ENCODE measurements around the gene AIP.

The AIP gene

GRCh38 chr11:67505605-67506396 lies 23.0 kb downstream of the AIP start:
- Histone ChIP-seq H3K27me3 (ENCODE audit: insufficient read depth, low read length, poor library complexity, severe bottlenecking) (no peaks in the 10 kb centered on the region), H3K4me3 (ENCODE audit: low read length, poor library complexity, severe bottlenecking) (peak overlapping the region; percentile 95), H3K9me2 (replicated peaks; ENCODE audit: low read depth, low read length) (no peaks in the 10 kb centered on the region), H3K36me3 (ENCODE audit: insufficient read depth, low read length) (peaks cover 4% of the 10 kb centered on the region; the same call in 1 of the 2 replicates), H2AFZ (ENCODE audit: low read length) (no peak overlapping the region), H3F3A (ENCODE audit: low read depth) (peaks cover 6% of the 10 kb centered on the region), H3K4me2 (ENCODE audit: low read depth, low read length, poor library complexity, severe bottlenecking) (peak overlapping the region; percentile 98), H3K4me1 (ENCODE audit: insufficient read depth, low read length, poor library complexity, severe bottlenecking) (peaks cover 41% of the 10 kb centered on the region), H3K9me3 (ENCODE audit: insufficient read depth, low read depth, low read length) (no peaks in the 10 kb centered on the region), H3K79me2 (ENCODE audit: insufficient read depth, low read length) (peaks cover 38% of the 10 kb centered on the region), H3K9ac (ENCODE audit: low read depth, low read length, poor library complexity, severe bottlenecking) (peak overlapping the region; percentile 80), H4K20me1 (ENCODE audit: insufficient read depth, low read length, poor library complexity, severe bottlenecking) (peaks cover 31% of the 10 kb centered on the region)
- TF ChIP-seq CTCF (conservative IDR thresholded peaks at IDR 0.05; ENCODE audit: low read length) (peak; percentile 88), EZH2phosphoT487 (IDR thresholded peaks at IDR 0.05; ENCODE audit: borderline replicate concordance) (no peak)

GRCh38 chr11:67506426-67507051 lies 23.7 kb downstream of the AIP start:
- Histone ChIP-seq H3K4me1 (ENCODE audit: insufficient read depth, low read length, poor library complexity, severe bottlenecking) (peaks cover 36% of the 10 kb centered on the region), H3K9me2 (replicated peaks; ENCODE audit: low read depth, low read length) (no peaks in the 10 kb centered on the region), H2AFZ (ENCODE audit: low read length) (no peak overlapping the region), H3K79me2 (ENCODE audit: insufficient read depth, low read length) (peaks cover 38% of the 10 kb centered on the region), H3K4me3 (ENCODE audit: low read length, poor library complexity, severe bottlenecking) (peak overlapping the region; percentile 86), H3K27me3 (ENCODE audit: insufficient read depth, low read length, poor library complexity, severe bottlenecking) (no peaks in the 10 kb centered on the region), H3K9me3 (ENCODE audit: insufficient read depth, low read depth, low read length) (no peaks in the 10 kb centered on the region), H3F3A (ENCODE audit: low read depth) (peaks cover 6% of the 10 kb centered on the region), H4K20me1 (ENCODE audit: insufficient read depth, low read length, poor library complexity, severe bottlenecking) (peaks cover 31% of the 10 kb centered on the region), H3K9ac (ENCODE audit: low read depth, low read length, poor library complexity, severe bottlenecking) (peak overlapping the region; percentile 74), H3K36me3 (ENCODE audit: insufficient read depth, low read length) (peaks cover 4% of the 10 kb centered on the region; the same call in 1 of the 2 replicates), H3K4me2 (ENCODE audit: low read depth, low read length, poor library complexity, severe bottlenecking) (peak overlapping the region; percentile 98)
- TF ChIP-seq CTCF (conservative IDR thresholded peaks at IDR 0.05; ENCODE audit: low read length) (no peak; the same call in 1 of the 2 replicates), EZH2phosphoT487 (IDR thresholded peaks at IDR 0.05; ENCODE audit: borderline replicate concordance) (no peak)

- peak overlapping the region; percentile 98 for H3K4me2 ChIP-seq (ENCODE audit: low read depth, low read length, poor library complexity, severe bottlenecking)
- H3K27me3 ChIP-seq (ENCODE audit: insufficient read depth, low read length, poor library complexity, severe bottlenecking), result no peaks in the 10 kb centered on the region
- H3K79me2 ChIP-seq (ENCODE audit: insufficient read depth, low read length), result peaks cover 38% of the 10 kb centered on the region
- H3K9ac ChIP-seq (ENCODE audit: low read depth, low read length, poor library complexity, severe bottlenecking), result peak overlapping the region; percentile 74
- no peaks in the 10 kb centered on the region for H3K9me3 ChIP-seq (ENCODE audit: insufficient read depth, low read depth, low read length)
- peaks cover 36% of the 10 kb centered on the region for H3K4me1 ChIP-seq (ENCODE audit: insufficient read depth, low read length, poor library complexity, severe bottlenecking)
- H3K9me2 ChIP-seq (replicated peaks; ENCODE audit: low read depth, low read length), result no peaks in the 10 kb centered on the region
- H2AFZ ChIP-seq (ENCODE audit: low read length), result peak overlapping the region; percentile 56; the same call in 1 of the 2 replicates
- H3K4me3 ChIP-seq (ENCODE audit: low read length, poor library complexity, severe bottlenecking), result peak overlapping the region; percentile 86
- peaks cover 6% of the 10 kb centered on the region for H3F3A ChIP-seq (ENCODE audit: low read depth)
- peaks cover 31% of the 10 kb centered on the region for H4K20me1 ChIP-seq (ENCODE audit: insufficient read depth, low read length, poor library complexity, severe bottlenecking)
- no peak for TF ChIP-seq CTCF (conservative IDR thresholded peaks at IDR 0.05; ENCODE audit: low read length)
- no peak for TF ChIP-seq EZH2phosphoT487 (IDR thresholded peaks at IDR 0.05; ENCODE audit: borderline replicate concordance)
- H3K36me3 ChIP-seq (ENCODE audit: insufficient read depth, low read length), result no peaks in the 10 kb centered on the region
Observed at GRCh38 chr11:67507242-67507863, 24.5 kb downstream of the AIP start.

All from Loucy (cell line).